ENCODE results near the gene ACBD5. TPM values are rescaled to one million over a fixed set of nuclear protein-coding genes. Genes with fewer than 3 reads are reported as not detected.
A peak's percentile ranks its signal among the peaks of the same experiment; 100 is the strongest.
"Not testable (repeated sequence)": the region's sequence is repeated elsewhere in the genome, so short reads cannot be mapped to it uniquely, and the experiment has no call there.

The ACBD5 gene
- total RNA-seq, 1 donor from 2014 or later = 49.5 TPM

DNA sequence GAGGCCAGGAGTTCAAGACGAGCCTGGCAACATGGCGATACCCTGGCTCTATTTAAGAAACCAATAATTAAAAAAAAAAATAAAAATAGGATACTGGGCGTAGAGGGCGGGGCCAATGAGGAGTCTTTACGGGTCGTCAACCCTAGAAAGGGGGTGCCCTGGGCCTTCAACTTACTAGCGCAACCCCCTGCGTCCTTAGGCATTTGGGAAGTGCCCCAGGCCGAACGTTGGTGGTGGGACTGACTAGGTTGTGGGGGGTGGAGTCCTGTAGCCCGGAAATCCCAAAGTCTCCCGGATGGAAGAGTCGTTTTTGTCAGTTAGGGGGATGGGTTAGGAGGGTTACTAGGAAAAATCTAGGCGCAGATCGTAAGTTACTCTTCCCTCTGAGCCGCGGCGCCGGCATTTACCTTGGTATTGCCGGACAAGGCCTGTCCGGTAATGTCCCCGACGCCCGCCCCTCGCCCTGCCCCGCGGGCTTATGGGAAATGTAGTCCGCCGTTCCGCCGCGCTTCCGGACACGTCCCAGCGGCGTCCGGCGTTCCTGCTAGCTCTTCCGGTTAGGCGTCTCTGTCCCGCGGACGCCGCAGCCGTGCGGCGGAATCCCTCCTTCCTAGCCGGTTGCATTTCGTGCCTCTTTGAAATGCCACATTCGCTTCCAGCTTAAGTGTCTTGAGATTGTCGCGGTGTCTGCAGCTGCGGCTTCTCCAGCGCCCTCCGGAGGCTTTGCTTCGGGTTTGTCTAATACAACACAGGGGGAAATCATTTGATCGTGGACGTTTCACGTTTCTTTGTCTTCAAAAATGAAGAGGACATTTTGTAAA, 1.3 kb upstream of the ACBD5 start:
- DNase-seq (ENCODE audit: low read depth) = peak; percentile 96

DNA sequence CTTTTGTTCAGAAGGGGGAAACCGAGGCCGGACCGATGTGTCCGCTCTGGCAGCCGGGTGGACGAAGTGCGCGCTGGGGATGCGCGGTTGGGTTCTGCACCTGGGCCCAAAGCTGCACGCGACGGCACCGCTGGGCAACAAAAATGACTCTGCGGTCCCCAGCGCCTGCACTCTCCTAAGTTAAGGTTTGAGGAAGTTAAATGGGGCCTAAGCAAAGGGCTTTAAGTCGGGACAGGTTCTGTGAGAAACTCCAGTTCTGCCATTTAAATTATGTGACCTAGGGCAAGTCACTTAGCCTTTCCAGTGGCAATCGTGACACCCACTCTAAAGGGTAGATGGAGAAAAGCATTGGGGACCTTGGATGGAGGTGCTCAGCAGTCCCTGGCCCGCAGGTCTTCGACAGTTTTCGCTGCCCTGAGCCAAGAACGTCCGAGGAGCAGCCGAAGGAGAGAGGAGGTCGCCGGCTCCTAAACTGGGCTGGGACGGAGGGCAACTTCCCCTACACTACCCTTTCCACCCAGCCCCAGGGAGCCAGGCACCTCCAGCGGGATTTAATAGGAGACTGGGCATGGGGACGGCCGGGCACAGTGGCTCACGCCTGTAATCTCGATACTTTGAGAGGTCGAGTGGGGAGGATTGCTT, 534 bp upstream of the ACBD5 start:
- peak; percentile 25 for DNase-seq (ENCODE audit: low read depth)

DNA sequence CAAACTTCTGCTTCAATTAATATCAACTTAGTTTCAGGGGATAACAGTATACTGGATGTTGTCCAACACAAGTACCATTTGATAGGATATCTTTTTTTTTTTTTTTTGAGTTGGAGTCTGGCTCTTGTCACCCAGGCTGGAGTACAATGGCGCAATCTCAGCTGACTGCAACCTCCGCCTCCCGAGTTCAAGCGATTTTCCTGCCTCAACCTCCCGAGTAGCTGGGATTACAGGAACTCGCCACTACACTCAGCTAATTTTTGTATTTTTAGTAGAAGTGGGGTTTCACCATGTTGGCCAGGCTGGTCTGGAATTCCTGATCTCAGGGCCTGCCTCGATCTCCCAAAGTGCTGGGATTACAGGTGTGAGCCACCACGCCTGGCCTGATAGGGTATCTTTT, 3.1 kb downstream of the ACBD5 start:
- DNase-seq (ENCODE audit: low read depth) = not testable (repeated sequence)

DNA sequence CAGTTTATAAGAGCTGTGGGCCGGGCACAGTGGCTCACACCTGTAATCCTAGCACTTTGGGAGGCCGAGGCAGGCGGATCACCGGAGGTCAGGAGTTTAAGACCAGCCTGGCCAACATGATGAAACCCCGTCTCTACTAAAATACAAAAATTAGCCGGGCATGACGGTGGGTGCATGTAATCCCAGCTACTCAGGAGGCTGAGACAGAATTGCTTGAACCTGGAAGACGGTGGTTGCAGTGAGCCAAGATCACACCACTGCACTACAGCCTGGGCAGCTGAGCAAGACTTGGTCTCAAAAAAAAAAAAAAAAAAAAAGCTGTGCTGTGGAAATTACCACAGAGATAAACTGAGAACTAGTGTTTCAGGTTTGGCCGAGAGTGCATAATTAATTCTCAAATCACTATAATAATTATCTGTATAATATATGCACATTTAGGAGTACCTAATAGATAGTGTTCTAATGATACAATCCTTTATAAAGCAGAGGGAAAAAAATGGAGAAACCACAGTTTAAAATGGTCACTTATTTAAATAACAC, 3.9 kb downstream of the ACBD5 start:
- DNase-seq (ENCODE audit: low read depth) = not testable (repeated sequence)

DNA sequence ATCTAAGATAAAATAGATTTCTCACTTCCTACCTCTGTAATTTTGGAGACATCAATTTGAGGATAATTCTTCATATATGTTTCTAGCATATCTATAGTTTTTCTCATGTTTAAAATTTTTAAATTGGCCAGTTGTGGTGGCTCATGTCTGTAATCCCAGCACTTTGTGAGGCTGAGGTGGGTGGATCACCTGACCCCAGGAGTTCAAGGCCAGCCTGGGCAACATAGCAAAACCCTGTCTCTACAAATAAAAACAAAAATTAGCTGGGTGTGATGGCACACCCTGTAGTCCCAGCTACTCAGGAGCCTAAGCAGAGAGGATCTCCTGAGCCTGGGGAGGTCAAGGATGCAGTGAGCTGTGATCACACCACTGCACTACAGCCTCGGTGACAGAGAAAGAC, 4.9 kb downstream of the ACBD5 start:
- DNase-seq (ENCODE audit: low read depth) = no peak

DNA sequence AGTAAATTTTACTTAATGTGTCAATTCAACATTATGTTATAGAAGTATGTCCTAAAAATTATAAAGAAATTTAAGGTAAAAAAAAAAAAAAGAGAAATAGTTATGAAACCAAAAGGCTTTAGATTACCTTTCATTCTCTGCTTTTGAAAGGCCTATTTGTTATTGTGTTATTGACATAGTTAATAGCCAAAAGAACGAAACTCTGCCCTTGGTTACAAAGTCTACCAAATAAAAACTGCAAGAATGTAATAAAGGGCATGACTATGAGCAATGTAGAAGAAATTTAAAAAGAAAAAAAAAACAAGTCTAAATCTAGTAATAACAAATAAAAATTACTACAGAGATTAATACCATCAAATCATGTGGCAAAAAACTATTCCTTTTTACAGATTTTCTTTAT, 10.6 kb downstream of the ACBD5 start:
- no peak for DNase-seq (ENCODE audit: low read depth)

DNA sequence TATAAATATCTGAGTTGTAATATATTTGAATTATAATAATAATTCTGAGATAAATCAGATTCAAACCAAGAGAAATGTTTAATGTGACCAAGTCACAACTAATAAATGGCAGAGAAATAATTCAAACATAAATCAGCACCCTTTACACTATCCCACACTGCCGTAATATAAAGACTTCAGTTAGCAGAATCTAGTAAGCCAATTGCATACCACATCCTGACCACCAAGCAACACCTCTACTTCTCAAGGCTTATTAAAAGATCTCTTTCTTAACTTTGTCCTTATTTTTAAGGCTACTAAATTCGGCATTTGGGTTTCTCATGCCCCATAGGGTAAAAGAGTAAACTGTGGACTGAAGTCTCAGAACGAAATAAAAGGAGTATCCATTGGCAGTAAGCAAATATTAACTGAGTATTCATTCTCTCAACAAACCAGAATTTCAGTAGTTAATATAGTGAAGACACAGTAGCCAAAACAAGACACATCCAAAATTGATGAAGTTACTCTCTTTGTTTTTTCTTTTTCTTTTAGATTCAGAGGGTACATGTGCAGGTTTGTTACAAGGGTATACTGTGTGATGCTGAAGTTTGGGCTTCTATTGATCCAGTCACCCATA, 14.8 kb downstream of the ACBD5 start:
- DNase-seq (ENCODE audit: low read depth) = no peak

DNA sequence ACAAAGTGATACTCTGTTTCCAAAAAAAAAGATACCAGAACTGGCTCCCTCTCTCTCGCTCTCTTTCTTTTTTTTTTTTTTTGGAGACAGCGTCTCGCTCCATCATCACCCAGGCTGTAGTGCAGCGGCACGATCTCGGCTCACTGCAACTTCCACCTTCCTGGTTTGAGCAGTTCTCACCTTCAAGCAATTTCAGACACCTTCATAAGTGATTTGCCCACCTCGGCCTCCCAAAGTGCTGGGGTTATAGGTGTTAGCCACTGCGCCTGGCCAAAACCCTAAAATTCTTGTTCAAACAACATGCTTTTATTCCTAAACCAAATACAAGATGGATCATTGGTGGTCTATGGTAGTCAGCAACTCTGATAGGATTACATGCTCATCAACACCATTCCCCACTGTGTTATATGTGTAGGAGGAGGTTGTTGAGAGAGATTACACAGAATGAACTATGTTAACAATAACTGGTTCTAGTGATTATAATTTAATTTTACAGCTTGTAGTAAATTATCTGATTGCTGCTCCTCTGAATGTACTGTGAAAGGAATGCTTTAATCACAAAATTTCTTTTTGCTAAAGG, 15.5 kb downstream of the ACBD5 start:
- no peak for DNase-seq (ENCODE audit: low read depth)

DNA sequence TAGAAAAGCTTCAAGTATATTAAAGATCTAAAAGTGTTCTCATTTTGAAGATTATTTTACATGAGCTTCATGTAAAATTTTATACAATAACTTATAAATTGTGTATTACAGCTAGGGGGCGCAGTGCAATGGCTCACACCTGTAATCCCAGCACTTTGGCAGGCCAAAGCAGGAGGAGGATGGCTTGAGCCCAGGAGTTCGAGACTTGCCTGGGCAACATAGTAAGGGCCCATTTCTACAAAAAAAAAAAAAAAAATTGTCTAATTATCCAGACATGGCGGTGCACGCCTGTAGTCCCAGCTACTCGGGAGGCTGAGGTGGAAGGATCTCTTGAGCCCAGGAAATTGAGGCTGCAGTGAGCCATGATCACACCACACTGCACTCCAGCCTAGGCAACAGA, 16.6 kb downstream of the ACBD5 start:
- DNase-seq (ENCODE audit: low read depth) = peak; percentile 26

DNA sequence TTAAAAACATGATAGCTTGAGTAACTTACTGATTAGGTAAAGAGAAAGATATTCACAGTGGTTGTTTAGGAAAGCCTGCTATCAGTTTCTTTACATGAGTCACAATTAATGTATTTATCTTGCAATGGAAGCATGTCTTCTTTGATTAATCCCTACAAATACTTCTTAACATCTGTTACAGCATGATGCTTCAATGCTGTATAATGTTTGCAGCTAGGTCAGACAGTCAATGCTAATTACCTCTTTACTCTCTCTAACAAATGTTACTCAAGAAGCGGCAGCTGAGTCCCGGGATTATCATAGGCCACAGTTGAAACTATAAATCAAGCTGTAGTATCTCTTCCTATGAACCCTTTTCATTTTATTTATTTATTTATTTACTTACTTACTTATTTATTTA, 33.2 kb downstream of the ACBD5 start:
- DNase-seq (ENCODE audit: low read depth) = no peak

DNA sequence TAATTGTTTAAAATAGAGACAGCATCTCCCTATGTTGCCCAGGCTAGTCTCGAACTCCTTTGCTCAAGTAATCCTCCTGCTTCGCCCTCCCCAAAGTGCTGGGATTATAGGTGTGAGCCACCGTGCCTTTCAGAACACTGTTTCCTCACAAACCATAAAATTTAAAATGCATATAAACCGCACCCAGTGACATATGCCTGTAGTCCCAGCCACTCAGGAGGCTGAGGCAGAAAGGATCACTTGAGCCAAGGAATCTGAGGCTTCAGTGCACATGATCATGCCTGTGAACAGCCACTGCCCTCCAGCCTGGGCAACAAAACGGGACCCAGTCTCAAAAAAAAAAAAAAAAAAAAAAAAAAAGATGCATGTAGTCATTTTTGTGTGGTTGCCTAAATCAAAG, 36.8 kb downstream of the ACBD5 start:
- DNase-seq (ENCODE audit: low read depth) = no peak

DNA sequence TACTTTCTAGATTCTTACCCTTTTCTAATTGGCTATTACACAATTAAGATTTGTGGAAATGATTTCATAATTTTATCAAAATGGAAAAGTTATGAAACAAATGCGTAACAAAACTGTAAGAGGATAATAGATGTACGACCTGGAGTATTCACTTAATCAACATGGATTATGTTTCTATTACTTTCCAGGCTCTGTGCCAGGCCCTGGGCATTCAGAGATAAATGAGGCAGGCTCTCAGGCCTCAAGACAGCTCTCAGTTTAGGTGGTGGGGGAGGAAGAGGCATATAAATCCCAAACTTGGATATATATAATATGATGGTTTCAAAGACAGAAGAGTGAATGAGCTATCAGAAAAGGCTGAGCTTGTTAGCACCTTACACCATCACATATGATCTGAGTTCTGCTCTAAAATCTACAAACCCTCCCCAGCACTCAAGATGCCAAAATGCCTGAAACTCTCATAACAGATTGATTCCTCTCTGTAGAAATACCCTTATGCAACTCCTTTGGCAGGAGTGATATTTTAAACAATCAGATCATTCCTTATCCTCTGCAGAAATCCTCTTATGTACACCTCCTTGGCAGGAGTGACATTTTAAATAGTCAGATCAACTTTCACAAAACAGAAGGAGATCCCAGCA, 42.5 kb downstream of the ACBD5 start:
- no peak for DNase-seq (ENCODE audit: low read depth)

DNA sequence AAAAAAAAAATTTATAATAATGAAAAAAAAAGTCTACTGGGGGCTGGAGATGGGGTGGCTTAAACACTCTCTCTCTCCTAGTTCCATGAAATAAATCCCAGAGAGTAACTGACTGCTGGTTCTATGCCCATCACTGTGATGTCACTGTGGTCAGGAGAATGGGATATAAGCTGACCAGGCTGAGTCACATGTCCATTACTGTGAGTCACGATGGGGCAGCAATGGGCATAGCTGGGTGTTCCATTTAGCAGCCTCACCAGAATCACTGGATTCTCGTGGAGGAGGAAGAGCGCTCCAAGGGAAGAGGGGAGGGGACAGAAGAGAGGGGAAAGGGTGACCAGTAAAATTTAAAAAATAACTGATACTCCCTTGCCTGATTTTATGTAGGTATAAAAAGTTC, 48.3 kb downstream of the ACBD5 start:
- DNase-seq (ENCODE audit: low read depth) = peak; percentile 97

DNA sequence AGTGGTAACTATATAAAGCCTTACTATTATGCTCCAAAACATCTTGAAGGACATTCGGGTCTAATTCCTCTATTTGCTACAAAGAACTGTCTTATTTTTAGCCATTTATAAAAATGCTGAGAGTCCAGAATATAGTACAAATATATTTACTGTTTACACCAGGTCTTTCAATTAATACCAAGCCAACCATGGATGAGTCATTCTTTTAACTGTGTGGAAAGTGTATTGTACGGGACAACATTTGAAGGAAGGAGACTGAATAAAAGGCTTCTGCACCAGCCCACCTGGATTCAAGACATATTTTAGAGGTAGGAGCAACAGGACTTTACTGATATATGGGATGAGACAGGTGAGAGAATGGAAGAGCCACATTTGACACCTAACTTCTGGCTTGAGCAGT, 50.1 kb downstream of the ACBD5 start:
- DNase-seq (ENCODE audit: low read depth) = no peak

DNA sequence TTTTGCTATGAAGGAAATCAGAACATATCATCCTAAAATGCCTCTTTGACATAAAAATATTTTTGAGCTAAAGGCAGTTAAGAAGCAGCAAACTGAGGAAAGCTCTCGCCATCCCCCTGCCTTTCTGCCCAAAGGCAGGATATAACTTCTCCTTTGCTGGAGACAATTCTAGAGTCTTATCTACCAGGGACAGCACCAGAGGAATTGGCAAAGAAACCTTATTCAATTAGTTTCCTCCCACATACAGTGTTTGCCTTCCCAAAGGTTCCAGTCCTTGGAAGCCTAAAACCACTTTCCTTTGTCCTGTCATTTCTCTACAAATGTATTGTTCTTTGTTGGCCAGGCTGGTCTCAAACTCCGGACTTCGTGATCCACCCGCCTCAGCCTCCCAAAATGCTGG, 51.7 kb downstream of the ACBD5 start:
- no peak for DNase-seq (ENCODE audit: low read depth)

DNA sequence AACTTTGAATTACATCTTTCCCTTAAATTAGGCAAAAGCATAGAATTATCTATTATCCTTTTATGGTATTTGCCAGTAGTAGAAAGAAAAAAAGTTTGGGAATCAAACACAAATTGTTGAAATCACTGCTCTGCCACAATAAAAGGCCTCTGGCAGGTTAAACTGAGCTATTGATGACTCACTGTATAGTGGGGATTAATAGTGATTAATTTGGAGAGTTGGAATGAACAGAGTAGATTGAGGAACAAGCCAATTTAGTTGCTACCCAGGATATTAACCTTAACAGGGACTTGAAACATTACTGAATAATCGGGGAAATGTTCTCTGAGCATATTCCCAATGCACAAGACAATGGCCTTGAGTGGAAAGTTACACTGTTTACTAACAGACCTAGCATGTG, 52.3 kb downstream of the ACBD5 start:
- DNase-seq (ENCODE audit: low read depth) = no peak

DNA sequence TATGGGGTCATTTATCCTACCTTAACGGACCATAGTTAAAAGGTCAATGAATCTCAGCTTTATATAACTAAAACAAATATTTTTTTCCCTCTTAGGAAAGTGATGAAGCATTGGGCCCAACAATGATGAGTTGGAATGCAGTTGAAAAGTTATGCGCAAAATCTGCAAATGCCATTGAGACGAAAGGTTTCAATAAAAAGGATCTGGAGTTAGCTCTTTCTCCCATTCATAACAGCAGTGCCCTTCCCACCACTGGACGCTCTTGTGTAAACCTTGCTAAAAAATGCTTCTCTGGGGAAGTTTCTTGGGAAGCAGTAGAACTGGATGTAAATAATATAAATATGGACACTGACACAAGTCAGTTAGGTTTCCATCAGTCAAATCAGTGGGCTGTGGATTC, 70.7 kb downstream of the ACBD5 start:
- DNase-seq (ENCODE audit: low read depth) = no peak

DNA sequence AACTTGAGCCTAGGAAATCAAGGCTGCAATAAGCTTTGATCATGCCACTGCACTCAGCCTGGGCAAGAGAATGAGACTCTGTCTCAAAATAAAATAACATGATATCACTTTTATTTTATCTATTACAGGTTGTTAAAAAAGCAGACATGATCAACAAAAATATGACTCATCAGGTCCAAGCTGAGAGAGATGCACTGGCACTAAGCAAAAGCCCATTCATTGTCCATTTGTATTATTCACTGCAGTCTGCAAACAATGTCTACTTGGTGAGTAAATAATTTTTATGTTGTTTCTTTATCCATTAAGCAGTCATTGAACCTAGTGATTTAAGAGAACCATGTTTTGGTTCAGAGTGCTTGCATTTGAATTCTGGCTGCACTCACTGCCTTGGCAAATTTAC, 82.2 kb downstream of the ACBD5 start:
- no peak for DNase-seq (ENCODE audit: low read depth)

DNA sequence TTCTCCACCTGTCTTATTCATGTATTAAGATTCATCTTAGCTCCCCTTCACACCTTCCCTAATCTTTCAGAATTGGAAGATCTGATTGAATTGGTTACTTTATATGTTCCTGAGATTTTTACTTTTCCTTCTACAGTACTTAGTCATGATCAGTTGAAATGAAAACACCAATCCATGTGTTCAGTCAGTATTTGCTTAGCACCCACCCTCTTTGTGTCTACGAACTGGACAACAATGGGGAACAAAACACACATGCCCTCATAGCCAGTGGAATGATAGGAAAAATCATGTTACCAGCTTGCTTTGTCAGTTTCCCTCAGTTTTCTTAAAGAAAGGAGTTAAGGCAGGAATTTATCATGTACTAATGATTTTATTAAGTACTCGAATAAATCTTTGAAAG, 83.4 kb downstream of the ACBD5 start:
- no peak for DNase-seq (ENCODE audit: low read depth)

DNA sequence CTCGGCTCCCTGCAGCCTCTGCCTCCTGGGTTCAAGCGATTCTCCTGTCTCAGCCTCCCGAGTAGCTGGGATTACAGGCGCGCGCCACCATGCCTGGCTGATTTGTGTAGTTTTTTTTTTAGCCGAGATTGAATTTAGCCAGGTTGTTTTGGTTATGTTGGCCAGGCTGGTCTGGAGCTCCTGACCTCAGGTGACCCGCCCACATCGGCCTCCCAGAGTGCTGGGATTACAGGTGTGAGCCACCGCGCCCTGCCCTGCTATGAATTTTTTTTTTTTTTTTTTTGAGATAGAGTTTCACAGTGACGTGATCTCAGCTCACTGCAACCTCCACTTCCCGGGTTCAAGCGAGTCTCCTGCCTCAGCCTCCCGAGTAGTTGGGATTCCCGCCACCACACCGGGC, 84.0 kb downstream of the ACBD5 start:
- DNase-seq (ENCODE audit: low read depth) = not testable (repeated sequence)

DNA sequence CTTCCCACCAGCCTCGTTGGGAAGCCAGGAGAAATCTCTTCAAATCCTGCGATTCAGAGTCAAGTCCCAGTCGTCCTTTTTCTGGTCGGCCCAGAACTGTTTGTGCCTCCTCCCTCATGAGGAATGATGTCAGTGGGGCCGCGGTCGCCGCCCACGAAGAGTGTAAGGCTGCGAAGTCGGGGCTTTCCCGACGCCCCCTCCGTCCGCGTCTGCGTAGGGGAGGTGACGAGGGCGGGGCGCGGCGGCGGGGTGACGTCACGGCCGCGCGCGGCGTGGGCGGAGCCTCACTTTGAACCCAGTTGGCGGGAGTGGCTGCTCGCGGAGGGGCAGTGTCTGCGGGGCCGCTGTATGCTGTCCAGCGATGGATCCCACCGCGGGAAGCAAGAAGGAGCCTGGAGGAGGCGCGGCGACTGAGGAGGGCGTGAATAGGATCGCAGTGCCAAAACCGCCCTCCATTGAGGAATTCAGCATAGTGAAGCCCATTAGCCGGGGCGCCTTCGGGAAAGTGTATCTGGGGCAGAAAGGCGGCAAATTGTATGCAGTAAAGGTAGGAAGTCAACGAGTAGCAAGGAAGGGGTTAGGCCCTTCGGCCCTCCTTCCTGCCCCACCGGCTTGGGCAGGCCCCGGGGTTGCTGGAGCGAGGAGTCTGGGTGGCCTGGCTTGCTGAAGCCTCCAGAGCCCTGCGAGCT, 85.4 kb downstream of the ACBD5 start, which contains the start of gene MASTL:
MASTL (plus strand) TSS at position 287 of the 689 bp plus-strand sequence; CDS start at position 362, 75 bp downstream.
- peak; percentile 93 for DNase-seq (ENCODE audit: low read depth)
